ENCODE results near the gene CSF2RB. TPM values are rescaled to one million over a fixed set of nuclear protein-coding genes. Genes with fewer than 3 reads are reported as not detected.

The CSF2RB gene
- 5.0 and 5.2 TPM in 2 replicates for total RNA-seq

DNA sequence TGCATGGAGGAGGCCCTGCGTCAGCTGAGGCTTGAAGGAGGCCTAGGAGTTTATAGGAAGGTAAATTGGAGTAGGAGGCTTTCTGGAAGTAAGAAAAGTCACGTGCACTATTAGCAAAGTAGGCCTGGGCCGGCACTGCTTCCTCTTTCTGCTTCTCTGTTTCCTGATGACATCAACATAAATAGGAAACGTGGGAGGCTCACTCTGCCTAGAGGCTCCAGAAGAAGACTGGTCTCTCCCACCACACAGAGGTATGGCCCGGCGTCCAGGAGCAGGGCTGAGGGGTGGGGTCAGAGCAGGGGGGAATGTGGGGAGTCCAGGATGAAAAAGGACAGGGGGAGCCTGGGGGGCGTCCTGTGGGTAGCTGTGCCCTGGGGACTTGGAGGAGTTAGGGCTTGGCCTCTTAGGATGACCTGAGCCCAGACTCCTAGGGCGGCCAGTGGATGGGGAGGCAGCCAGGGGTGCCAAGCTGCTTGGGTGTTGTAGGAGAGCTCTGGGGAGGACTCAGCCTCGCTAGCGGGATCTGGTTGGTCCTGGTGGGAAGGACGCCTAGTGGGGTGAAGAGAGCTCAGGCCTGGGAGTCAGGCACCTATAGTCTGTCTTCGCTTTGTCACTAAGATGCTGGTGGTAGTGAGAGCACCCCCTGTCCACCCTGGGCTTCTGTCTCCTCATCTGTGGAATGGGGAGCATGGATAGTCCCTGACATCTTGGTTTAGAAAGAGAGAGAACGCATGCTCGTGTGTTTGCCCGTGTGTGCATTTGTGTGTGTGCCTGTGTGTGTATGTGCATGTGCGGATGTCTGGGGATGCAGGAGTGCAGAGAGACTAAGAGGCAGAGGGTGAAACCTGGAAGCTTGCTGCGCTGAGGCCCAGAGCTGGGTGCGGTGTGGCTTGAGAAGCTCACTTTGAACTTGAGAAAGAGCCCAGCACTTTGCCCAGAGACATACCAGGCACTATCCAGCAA lies at the start of gene CSF2RB:
TSS of gene CSF2RB (plus strand) at position 202 of the 963 bp plus-strand sequence. CDS start 8,580 bp downstream, outside the sequence.
- H3K4me1 Mint-ChIP-seq, result peaks cover 6% of the 10 kb centered on the region
- DNase-seq, result no peak
- peaks cover 38% of the 10 kb centered on the region for H3K27me3 Mint-ChIP-seq
- no peaks in the 10 kb centered on the region for H3K36me3 Mint-ChIP-seq (ENCODE audit: low read depth)
- peak within 1 kb of the TSS; percentile 78 for H3K27ac Mint-ChIP-seq
- intact Hi-C loops (cut with micrococcal nuclease), result no loop called here
- peak within 1 kb of the TSS; percentile 72 for H3K4me3 Mint-ChIP-seq
- no peaks in the 10 kb centered on the region for H3K9me3 Mint-ChIP-seq

DNA sequence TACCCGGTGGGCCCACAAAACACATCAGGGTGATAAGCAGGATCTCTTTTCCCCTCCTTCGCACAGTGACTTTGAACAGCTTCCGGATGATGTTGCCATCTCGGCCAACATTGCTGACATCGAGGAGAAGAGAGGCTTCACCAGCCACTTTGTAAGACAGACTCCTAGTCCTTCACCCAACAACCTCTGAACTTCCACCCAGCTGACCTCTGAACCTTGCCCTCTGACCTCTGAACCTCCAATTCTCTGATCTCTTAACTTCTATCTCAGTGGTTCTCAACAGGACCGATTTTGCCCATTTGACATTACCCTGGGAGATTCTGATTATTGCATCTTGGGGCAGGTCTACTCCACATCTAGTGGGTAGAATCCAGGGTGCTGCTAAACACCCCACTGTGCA lies 49.4 kb upstream of the CSF2RB start:
- Mint-ChIP-seq H3K36me3 (ENCODE audit: low read depth) (peaks cover 34% of the 10 kb centered on the region), H3K27ac (no peak overlapping the region)
- intact Hi-C loops (cut with micrococcal nuclease), result no loop called here

DNA sequence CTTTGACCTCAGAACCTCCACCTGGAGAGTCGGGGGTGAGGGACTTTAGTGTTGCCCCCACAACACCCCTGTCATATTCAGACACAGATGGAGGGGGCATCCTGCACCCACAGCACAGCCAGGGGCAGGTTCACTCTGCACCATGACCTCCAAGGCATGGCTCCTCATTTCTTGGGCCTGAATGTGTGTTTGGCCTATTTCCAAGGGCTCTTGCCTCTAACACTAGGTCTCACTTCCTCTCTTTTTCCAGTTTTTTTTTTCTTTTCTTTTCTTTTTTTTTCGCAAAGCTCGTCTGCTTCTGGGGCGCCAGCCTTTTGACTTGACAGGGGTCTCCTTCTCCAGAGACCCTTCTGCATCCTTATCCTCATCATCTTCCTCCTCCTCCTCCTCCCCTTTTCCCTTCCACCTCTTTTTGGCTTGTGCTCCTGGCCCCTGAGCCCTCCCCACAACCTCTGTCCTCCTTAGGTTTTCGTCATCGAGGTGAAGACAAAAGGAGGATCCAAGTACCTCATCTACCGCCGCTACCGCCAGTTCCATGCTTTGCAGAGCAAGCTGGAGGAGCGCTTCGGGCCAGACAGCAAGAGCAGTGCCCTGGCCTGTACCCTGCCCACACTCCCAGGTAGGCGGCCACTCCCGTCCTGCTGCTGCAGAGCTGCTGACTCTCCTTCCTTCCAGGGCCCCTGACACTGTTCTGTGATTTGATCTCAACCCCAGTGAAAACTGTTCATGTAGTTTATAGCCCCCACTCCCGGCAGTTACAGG lies 48.8 kb upstream of the CSF2RB start:
- Mint-ChIP-seq H3K27ac (peak overlapping the region; percentile 63), H3K27me3 (no peaks in the 10 kb centered on the region), H3K4me3 (no peak overlapping the region), H3K4me1 (peaks cover 52% of the 10 kb centered on the region), H3K9me3 (no peaks in the 10 kb centered on the region), H3K36me3 (ENCODE audit: low read depth) (peaks cover 34% of the 10 kb centered on the region)
- no peak for DNase-seq
- intact Hi-C loops (cut with micrococcal nuclease), result no loop called here

More for the DNA sequence above, 49.4 kb upstream of the CSF2RB start:
- no peaks in the 10 kb centered on the region for H3K9me3 Mint-ChIP-seq
- no peaks in the 10 kb centered on the region for H3K27me3 Mint-ChIP-seq
- peaks cover 55% of the 10 kb centered on the region for H3K4me1 Mint-ChIP-seq
- no peak for DNase-seq
- H3K4me3 Mint-ChIP-seq, result no peak overlapping the region

DNA sequence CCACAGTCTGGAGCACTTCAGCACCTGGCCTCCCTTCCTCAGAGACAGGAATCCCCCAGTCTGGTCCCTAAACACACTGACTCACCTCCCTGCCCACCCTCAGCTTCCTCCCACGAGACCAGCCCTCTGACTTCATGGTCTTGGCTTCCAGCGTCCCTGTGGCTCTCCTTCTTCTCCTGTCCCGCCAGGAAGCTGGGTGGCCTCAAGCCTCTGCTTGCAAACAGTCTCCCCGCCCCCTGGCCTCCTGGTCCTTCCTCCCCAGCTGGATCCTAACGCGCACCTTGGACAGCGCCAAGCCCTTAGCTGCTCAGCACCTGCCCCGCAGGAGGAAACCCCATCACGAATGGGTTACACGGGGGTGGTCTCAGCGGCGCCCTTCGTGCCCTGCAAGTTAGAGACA lies 48.1 kb upstream of the CSF2RB start:
- Mint-ChIP-seq H3K9me3 (no peaks in the 10 kb centered on the region), H3K36me3 (ENCODE audit: low read depth) (peaks cover 34% of the 10 kb centered on the region), H3K27ac (peak overlapping the region; percentile 63), H3K4me3 (no peak overlapping the region), H3K27me3 (no peaks in the 10 kb centered on the region), H3K4me1 (peaks cover 45% of the 10 kb centered on the region)
- intact Hi-C loops (cut with micrococcal nuclease), result no loop called here
- no peak for DNase-seq

DNA sequence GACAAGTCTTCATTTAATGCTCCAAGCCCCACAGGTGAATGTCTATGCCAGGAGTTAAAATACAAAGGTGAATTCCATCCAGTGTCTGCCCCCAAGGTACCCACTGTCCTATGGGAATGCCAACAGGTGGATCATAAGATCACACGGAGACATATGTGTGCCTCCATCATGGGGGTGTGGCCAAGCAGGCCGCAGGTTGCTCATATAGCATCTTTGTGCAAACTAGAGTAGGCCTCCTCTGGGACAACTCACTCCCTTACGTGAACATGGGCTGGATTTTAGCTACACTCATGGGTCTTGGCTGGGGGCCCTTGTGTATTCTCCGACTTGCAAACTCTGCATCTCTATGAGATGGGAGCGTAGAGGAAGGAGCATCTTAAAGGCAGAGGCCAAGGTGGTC lies 45.7 kb upstream of the CSF2RB start:
- Mint-ChIP-seq H3K4me3 (no peak overlapping the region), H3K27ac (no peak overlapping the region), H3K4me1 (peaks cover 24% of the 10 kb centered on the region), H3K36me3 (ENCODE audit: low read depth) (peaks cover 50% of the 10 kb centered on the region), H3K9me3 (no peaks in the 10 kb centered on the region), H3K27me3 (no peaks in the 10 kb centered on the region)
- no peak for DNase-seq
- intact Hi-C loops (cut with micrococcal nuclease), result no loop called here

DNA sequence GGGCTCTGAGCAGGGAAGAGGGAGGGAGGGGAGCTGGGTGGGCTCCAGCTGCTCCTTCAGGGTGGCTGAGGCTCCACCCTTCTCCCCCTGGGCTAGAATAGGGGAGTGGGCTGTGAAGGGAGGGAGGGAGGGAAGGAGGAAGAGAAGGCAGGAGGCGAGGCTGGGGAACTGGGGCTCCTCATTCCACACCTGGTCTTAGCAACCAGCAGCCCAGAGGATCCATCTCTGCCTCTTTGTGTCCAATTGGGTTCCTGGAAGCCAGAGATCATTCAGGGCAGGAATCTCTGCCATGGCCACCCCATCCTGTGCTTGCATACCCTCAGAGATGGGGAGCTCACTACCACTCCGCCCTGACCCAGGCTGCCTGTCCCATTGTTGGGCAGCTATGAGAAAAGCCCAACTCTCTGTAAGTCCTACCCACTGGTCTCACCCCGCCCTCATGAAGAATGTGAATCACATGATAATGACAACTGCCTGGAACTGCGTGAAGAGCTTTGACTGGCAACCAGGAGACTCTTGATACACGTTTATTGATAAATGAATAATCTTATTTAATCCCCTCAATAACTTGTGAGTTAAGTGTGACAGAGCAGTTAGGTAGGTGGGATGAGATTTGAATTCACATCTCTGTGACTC lies 44.8 kb upstream of the CSF2RB start:
- intact Hi-C loops (cut with micrococcal nuclease), result no loop called here
- Mint-ChIP-seq H3K4me1 (peaks cover 31% of the 10 kb centered on the region), H3K27me3 (no peaks in the 10 kb centered on the region), H3K9me3 (no peaks in the 10 kb centered on the region), H3K36me3 (ENCODE audit: low read depth) (peaks cover 57% of the 10 kb centered on the region), H3K4me3 (no peak overlapping the region), H3K27ac (no peak overlapping the region)
- DNase-seq, result no peak

DNA sequence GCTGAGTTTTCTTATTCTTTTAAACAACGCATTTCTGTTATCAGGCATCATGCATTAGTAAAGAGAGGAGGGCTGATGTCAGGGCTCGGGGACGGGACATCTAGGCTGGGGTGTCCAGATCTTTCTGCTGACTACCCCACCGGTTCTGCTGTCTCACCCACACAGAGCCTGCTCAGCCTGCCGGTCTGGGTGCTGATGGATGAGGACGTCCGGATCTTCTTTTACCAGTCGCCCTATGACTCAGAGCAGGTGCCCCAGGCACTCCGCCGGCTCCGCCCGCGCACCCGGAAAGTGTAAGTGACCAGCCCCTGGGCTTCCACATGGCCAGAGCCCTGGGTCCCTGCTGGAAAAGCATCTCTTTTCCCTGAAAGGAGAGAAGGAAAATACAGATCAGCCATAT lies 43.2 kb upstream of the CSF2RB start:
- H3K27me3 Mint-ChIP-seq, result no peaks in the 10 kb centered on the region
- H3K9me3 Mint-ChIP-seq, result no peaks in the 10 kb centered on the region
- DNase-seq, result no peak
- no peak overlapping the region for H3K4me3 Mint-ChIP-seq
- H3K4me1 Mint-ChIP-seq, result peaks cover 31% of the 10 kb centered on the region
- peak overlapping the region; percentile 54 for H3K27ac Mint-ChIP-seq
- intact Hi-C loops (cut with micrococcal nuclease), result no loop called here
- H3K36me3 Mint-ChIP-seq (ENCODE audit: low read depth), result peaks cover 50% of the 10 kb centered on the region

DNA sequence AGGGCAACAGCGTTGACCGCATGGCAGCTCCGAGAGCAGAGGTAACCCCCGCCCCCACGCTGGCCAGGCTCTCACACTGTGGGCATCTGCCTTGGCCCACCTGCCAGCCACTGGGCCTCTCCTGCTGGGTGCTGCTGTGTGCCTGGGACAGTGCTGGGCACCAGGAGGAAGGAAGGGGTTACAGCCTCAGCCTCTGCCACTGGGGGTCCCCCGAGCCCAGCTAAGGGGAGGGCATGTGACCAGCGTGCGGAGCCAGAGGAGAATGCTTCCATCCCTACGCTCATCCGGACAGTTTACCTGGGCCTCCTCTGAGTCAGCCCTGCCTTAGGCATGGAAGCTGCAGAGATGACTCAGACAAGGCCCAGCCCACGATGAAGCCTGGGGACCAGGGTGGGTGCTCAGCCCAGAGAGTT lies 41.8 kb upstream of the CSF2RB start:
- H3K36me3 Mint-ChIP-seq (ENCODE audit: low read depth), result peaks cover 43% of the 10 kb centered on the region

DNA sequence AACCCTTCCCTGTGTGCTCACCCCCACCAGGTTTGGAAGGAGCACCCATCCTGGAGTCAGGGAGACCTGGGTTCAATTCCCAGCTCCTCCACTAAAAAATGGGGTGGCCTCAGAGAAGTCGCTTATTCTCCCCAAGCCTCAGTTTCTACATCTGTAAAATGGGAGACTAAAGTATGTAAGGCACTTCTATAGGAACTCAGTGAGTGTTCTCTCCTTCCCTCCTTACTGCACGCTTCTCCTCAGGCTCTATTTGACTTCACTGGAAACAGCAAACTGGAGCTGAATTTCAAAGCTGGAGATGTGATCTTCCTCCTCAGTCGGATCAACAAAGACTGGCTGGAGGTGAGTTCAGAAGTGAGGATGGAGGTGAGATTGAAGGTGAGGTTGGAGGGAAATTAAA lies 41.3 kb upstream of the CSF2RB start:
- H3K27ac Mint-ChIP-seq, result peak overlapping the region; percentile 65
- H3K9me3 Mint-ChIP-seq, result no peaks in the 10 kb centered on the region
- DNase-seq, result no peak
- H3K27me3 Mint-ChIP-seq, result no peaks in the 10 kb centered on the region
- H3K36me3 Mint-ChIP-seq (ENCODE audit: low read depth), result peaks cover 43% of the 10 kb centered on the region
- H3K4me3 Mint-ChIP-seq, result no peak overlapping the region
- intact Hi-C loops (cut with micrococcal nuclease), result no loop called here
- H3K4me1 Mint-ChIP-seq, result peaks cover 22% of the 10 kb centered on the region

More for the DNA sequence above, 41.8 kb upstream of the CSF2RB start:
- peaks cover 22% of the 10 kb centered on the region for H3K4me1 Mint-ChIP-seq
- DNase-seq, result no peak
- H3K27me3 Mint-ChIP-seq, result no peaks in the 10 kb centered on the region
- no peak overlapping the region for H3K4me3 Mint-ChIP-seq
- no peaks in the 10 kb centered on the region for H3K9me3 Mint-ChIP-seq
- H3K27ac Mint-ChIP-seq, result no peak overlapping the region
- intact Hi-C loops (cut with micrococcal nuclease), result no loop called here

DNA sequence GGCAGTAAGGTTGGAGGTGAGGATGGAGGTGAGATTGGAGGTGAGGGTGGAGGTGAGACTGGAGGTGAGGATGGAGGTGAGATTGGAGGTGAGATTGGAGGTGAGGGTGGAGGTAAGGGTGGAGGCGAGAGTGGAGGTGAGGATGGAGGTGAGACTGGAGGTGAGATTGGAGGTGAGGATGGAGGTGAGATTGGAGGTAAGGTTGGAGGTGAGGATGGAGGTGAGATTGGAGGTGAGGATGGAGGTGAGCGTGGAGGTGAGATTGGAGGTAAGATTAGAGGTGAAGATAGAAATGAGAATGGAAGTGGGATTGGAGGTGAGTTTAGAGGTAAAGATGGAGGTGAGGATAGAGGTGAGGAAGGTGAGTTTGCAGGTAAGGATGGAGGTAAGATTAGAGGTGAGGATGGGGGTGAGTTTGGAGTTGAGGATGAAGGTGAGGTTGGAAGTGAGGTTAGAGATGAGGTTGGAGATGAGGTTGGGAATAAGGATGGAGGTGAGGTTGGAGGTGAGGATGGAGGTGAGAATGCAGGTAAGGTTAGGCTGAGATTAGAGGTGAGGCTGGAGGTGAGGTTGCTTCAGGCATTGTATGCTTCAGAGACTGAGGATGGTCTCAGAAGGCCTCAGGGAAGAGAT lies 40.4 kb upstream of the CSF2RB start:
- Mint-ChIP-seq H3K27me3 (no peaks in the 10 kb centered on the region), H3K9me3 (peaks cover 3% of the 10 kb centered on the region), H3K4me1 (peaks cover 22% of the 10 kb centered on the region), H3K36me3 (ENCODE audit: low read depth) (peaks cover 48% of the 10 kb centered on the region), H3K4me3 (peak overlapping the region; percentile 9), H3K27ac (peak overlapping the region; percentile 93)
- DNase-seq, result no peak
- intact Hi-C loops (cut with micrococcal nuclease), result no loop called here

DNA sequence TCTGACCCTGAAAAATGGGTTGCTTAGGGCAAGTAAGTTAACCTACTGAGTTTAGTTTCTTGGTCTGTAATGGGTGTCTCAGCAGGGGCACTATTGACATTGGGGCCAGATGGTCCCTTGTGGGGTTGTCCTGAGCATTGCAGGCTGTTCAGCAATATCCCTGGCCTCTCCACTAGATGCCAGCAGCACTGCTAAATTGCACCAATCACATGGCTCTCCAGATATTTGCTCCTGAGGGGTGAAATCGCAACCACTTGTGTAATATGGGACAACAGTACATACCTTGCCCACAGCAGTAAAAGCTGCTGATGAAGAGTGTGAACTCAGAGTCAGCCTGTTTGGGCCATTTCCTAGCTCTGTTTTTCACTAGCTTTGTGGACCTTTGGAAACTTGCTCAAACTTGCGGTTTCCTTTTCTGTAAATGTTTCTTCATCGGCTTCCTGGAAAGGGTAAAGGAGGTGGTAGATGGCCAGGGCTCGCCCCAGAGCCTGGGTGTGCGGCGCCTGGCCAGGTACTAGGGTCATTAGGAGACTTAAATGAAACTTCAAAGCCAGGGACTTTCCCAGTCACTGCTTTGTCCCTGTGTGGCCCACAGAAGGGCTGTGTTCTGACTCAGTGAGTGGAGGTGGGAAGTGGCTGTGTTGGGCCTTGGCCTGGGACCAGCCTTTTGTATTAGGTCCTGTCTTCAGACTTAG lies 39.7 kb upstream of the CSF2RB start:
- Mint-ChIP-seq H3K27ac (peak overlapping the region; percentile 93), H3K4me1 (peaks cover 22% of the 10 kb centered on the region), H3K27me3 (no peaks in the 10 kb centered on the region), H3K9me3 (peaks cover 3% of the 10 kb centered on the region), H3K4me3 (peak overlapping the region; percentile 62), H3K36me3 (ENCODE audit: low read depth) (peaks cover 49% of the 10 kb centered on the region)
- peak; percentile 81 for DNase-seq
- intact Hi-C loops (cut with micrococcal nuclease), result loop anchor here (1.0 kb wide), 1 partner anchor 12 kb away; the partner anchor contains the start of gene NCF4

DNA sequence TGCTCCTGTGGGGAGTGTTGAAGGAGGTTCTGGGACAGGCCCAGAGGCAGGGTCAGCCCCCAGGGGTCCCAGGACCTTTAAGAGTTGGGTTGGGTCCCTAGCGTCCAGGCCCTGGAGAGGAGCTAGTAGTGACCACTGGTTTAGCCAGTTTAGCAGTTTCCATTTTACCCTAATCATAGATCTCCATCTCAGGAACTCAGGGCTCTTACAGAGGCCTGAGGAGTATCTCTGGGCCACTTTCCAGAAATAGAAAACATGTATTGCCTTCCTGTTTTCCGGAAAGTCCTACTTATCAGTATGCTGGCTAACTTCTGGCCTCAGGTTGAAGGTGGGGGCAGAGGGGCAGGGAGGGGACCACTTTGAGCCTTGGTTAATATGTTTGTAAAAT lies 39.1 kb upstream of the CSF2RB start:
- Mint-ChIP-seq H3K4me3 (peak overlapping the region; percentile 62), H3K9me3 (peaks cover 7% of the 10 kb centered on the region), H3K27ac (peak overlapping the region; percentile 93), H3K36me3 (ENCODE audit: low read depth) (peaks cover 53% of the 10 kb centered on the region), H3K27me3 (no peaks in the 10 kb centered on the region), H3K4me1 (peaks cover 22% of the 10 kb centered on the region)
- DNase-seq, result no peak
- intact Hi-C loops (cut with micrococcal nuclease), result loop anchor here (1.0 kb wide), 1 partner anchor 13 kb away; the partner anchor contains the start of gene NCF4

DNA sequence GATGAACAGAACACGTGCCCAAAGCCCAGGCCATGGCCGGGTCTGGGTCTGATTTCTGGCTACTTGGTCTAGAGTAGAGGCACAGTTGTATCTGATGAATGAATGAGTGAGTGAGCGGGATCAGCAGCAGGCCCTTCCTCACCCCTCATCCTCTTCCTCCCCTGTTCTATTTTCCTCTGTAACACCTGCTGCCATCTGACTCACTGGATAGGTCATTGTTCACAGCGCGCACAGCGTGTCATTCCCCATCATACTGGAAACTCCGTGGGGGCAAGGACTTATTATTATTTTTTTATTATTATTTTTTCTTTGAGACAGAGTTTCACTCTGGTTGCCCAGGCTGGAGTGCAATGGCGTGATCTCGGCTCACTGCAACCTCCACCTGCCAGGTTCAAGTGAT lies 38.7 kb upstream of the CSF2RB start:
- Mint-ChIP-seq H3K27ac (peak overlapping the region; percentile 93), H3K4me1 (peaks cover 22% of the 10 kb centered on the region), H3K36me3 (ENCODE audit: low read depth) (peaks cover 53% of the 10 kb centered on the region), H3K4me3 (no peak overlapping the region), H3K9me3 (peaks cover 10% of the 10 kb centered on the region), H3K27me3 (no peaks in the 10 kb centered on the region)
- intact Hi-C loops (cut with micrococcal nuclease), result loop anchor here (1.0 kb wide), 1 partner anchor 13 kb away; the partner anchor contains the start of gene NCF4
- no peak for DNase-seq
